Kidney capillary endothelial cell (primary cell): ENCODE results near the gene PRSS53.
"Not testable (repeated sequence)": the region's sequence is repeated elsewhere in the genome, so short reads cannot be mapped to it uniquely, and the experiment has no call there.

Experiments used
- DNase-seq: peaks from one replicate; pipeline ENCODE4 v3.0.0-alpha.2; 2018; ENCODE audit warnings: low spot score

The PRSS53 gene

GRCh38 chr16:31088459-31089183, at the start of gene PRSS53:
PRSS53 (minus strand) TSS chr16:31088943; CDS start chr16:31088809, 134 bp downstream.
- DNase-seq = no peak

- not testable (repeated sequence) for DNase-seq
These were observed 48.2 kb upstream of the PRSS53 start for GRCh38 chr16:31136822-31137499.

GRCh38 chr16:31136287-31136662, 47.5 kb upstream of the PRSS53 start:
- DNase-seq = no peak

- DNase-seq = no peak
These were observed 47.0 kb upstream of the PRSS53 start, which contains the start of gene PRSS8 for GRCh38 chr16:31135535-31136286. PRSS8 (minus strand) TSS chr16:31135727; CDS start chr16:31135498, 229 bp downstream.

- no peak for DNase-seq
These were observed 46.1 kb upstream of the PRSS53 start for GRCh38 chr16:31134625-31135534.

- DNase-seq = no peak
These were observed 45.4 kb upstream of the PRSS53 start for GRCh38 chr16:31134091-31134571.

- DNase-seq = no peak
These were observed 44.3 kb upstream of the PRSS53 start for GRCh38 chr16:31133046-31133501.

GRCh38 chr16:31132303-31132979, 43.7 kb upstream of the PRSS53 start:
- no peak for DNase-seq

GRCh38 chr16:31131841-31132271, 43.1 kb upstream of the PRSS53 start:
- no peak for DNase-seq

- DNase-seq = no peak
These were observed 42.7 kb upstream of the PRSS53 start for GRCh38 chr16:31131416-31131815.

GRCh38 chr16:31130899-31131298, 42.2 kb upstream of the PRSS53 start:
- DNase-seq = no peak

- DNase-seq = no peak
These were observed 41.7 kb upstream of the PRSS53 start for GRCh38 chr16:31130336-31130891.

GRCh38 chr16:31129568-31130335, 41.0 kb upstream of the PRSS53 start:
- no peak for DNase-seq

- DNase-seq = no peak
These were observed 40.2 kb upstream of the PRSS53 start for GRCh38 chr16:31128711-31129567.

GRCh38 chr16:31127182-31127581, 38.4 kb upstream of the PRSS53 start:
- no peak for DNase-seq

GRCh38 chr16:31125844-31126243, 37.1 kb upstream of the PRSS53 start:
- DNase-seq = no peak

- DNase-seq = no peak
These were observed 31.4 kb upstream of the PRSS53 start for GRCh38 chr16:31120129-31120528.

- no peak for DNase-seq
These were observed 29.7 kb upstream of the PRSS53 start for GRCh38 chr16:31118223-31119155.
